ENCODE data around the gene TPBGL.
A peak's percentile ranks its signal among the peaks of the same experiment; 100 is the strongest.
"Not testable (repeated sequence)": the region's sequence is repeated elsewhere in the genome, so short reads cannot be mapped to it uniquely, and the experiment has no call there.

TPBGL gene

DNA sequence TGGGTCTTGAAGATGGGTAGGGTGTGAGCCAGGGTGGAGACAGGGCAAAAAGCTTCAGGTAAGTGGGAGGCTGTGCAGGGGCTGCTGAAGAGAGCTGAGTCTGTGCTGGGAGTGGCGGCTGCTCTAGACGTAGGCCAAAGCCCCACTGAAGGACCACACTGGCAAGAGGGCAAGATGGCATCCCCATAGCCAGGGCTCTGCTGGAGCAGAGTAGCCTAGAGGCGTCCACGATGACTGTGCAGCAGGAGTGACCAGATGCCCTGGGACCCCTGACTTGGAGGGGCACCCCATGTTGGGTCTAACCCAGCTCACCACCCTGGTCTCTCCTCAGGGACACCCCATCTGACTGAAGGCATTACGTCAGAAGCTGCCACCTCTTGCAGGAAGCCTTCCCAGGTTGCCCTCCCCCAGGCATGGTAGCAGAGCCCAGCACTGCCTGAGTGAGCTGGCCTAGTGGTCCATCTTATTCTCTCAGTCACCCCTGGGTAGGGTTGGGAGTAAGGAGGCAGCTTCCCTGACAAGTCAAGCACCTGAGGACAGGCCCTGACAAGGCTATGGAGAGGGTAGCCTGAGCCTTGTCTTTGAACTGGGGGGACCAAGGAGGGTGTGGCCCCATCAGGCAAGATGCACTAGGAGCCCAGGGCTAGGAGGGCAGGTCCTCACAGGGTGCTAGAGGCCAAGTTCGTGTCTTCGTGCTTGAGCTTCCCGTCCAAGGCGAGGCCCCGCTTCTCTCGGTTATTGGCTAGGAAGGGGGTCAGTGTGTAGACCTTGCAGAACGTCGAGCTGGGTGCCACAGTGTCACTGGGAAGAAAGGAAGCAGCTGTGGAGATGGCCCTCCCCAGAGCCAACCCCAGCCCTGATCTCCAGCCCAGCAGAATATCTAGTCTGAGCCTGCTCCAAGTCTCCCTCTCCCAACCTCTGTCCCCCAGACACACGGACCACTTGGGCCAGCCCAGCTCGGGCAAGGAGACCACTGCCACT is 33.1 kb downstream of the TPBGL start:
- DNase-seq: no peak

DNA sequence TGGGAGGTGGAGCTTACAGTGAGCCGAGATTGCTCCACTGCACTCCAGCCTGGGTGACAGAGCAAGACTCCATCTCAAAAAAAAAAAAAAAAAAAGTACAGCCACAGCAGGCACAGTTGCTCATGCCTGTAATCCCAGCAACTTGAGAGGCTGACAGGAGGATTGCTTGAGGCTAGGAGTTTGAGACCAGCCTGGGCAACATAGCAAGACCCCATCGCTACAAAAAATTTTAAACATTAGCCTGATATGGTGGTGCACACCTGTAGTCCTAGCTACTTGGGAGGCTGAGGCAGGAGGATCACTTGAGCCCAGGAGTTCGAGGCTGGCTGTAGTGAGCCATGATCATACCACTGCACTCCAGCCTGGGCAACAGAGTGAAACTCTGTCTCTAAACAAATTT is 34.1 kb downstream of the TPBGL start:
- DNase-seq: not testable (repeated sequence)

DNA sequence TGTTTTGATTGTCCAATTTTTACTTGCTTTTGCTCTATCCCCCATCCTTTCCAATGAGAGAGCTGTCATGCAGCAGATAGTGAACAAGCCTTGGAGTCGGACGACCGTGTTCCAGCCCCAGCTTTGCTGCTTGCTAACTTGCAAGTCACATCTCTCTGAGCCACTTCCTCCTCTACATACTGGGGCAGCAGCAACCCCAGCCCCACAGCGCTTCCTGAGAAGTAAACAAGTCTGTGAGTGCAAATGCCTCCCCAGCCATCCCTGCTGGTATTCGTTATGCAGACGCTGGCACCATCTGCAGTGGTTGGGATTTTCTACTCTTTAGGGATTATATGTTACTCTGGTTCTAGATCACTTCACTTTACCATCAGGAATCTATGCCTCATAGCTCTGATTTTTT is 35.0 kb downstream of the TPBGL start:
- peak; percentile 91 for DNase-seq

DNA sequence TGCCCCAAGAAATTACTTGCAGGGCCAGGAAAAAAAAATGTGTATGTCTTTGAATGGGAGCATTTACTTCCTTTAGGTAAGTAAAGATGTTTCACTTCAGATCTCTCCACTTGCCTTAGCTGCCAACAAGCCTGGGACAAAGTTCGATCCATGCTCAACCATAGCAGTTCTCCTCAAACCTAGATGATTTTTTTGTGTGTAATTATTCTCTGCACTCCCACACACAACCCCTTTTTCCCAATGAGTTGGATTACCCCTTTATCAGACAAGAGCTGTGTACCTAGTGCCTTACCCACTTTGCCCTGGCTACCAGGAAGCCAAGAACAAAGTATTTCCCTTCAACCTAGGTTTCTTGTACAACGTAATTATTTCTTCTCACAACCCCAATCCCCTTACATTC is 35.6 kb downstream of the TPBGL start:
- DNase-seq: no peak

DNA sequence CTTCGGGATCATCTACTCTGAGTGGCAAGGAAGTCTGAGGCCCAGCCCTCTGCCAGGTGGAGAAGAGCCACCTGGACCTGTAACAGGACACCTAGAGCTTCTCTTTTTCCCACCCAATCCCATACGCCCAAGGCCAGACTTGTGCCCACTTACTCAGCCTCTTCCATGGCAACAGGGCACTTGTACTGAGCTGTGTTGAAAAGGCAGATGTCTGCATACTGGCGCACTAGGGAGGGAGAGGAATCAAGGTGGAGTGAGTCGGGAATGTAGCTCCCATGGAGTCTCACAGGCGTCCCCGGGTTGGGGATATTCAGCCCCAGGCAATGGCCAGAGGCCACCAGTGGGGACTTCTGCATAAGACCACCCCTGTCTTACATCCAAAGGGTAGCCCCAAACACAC is 36.1 kb downstream of the TPBGL start:
- DNase-seq: no peak

DNA sequence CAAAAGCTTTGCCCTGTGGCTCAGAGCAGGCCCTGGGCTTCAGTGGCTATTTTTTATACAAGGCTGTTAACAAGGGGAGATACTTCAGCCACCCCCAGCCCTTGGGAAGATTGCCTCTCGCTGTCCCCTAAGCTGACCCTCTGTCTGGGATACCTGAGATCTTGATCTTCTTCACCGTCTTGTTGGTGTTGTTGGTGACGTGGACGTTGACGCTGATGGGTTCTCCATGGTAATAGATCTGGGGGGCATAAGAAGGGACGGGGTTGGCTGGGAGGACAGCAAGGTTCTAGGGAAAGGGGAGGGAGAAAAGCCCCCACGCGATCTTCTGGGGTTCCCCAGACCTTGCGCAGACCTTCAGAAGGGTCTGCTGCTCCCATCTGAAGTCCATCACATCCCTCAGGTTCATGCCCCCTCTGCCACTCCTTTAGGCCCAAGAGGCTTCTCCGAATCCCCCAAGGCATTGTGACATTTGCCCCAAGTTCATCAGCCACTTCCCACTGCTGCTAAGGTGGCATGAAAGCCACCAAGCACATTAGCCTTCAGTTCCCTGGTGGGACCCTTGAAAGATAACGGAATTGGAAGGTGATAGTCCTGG is 36.7 kb downstream of the TPBGL start:
- no peak for DNase-seq

DNA sequence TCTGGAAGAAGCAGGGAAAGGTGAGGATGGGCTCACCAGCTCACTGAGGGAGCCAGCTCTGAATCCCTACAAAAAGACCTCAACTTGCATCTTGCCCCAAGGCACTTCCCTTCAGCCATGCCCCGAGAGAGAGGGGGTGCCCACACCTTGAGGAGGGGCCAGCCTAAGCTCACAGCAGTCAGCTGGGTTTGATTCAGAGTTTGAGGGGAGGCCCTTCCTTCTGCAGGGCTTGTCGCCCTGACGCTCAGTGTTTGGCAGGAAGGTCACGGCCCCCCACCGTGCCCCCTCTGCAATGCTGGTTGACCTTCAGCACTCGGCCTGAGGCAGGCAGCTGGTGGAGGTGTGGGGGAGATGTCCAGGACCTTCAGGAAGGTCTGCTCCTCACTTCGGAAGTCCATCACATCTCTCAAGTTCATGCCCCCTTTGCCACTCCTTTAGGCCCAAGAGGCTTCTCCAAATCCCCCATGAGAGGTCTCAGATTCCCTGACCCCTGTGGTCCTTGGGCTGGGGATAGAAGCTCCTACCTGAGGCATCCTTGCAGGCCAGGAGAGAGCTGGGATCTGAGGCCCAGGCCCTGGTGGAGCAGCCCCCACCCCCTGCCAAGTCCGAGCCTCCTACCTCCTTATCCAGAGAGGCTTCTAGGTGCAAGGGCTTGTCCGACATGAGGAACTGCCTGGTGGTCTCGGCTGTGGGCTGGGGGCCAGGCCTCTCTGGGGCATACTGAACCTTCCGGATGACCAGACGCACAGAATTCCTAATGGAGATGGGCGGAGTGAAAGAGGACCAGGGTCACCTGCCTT is 37.6 kb downstream of the TPBGL start:
- DNase-seq: no peak

DNA sequence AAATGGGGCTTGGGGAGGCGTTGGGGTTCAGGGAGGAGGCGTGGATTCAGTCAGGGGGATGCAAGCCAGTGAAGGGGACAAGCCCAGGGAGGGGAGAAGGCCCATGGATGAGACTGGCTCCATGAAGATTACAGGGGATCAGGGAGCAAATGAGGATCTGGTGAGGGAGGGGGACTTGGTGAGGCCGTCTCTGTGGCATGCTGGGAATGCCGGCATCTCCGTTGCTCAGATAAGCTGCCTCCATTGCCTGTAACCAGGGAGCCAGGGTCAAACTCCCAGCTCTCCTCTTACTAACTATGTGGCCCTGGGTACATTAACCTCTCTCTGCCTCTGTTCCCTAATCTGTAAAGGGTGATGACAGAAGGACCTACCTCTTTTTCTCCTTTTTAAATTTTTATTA is 38.7 kb downstream of the TPBGL start:
- DNase-seq: no peak

DNA sequence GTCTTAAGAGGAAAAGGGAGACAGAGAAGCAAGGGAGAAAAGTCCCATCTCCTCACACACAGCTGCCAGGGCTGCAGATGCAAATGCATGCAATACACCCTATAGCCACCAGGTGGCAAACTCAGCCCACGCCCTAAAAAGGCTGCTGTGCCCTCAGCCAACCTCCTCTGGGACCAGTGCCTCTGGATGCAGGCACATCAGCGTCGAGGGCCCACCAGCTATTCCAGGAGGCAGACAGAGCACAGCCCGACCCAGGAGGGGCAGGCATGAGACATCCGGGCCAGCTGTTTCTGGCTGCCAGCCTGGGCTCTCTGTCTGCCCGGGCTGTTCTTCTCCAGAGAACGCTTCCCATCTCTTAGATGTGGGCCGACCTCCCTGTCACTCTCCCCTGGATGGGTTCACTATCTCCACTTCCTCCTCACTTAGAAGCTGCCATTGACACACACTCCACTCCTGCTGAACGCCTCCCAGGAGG is 39.7 kb downstream of the TPBGL start:
- DNase-seq: peak; percentile 89

DNA sequence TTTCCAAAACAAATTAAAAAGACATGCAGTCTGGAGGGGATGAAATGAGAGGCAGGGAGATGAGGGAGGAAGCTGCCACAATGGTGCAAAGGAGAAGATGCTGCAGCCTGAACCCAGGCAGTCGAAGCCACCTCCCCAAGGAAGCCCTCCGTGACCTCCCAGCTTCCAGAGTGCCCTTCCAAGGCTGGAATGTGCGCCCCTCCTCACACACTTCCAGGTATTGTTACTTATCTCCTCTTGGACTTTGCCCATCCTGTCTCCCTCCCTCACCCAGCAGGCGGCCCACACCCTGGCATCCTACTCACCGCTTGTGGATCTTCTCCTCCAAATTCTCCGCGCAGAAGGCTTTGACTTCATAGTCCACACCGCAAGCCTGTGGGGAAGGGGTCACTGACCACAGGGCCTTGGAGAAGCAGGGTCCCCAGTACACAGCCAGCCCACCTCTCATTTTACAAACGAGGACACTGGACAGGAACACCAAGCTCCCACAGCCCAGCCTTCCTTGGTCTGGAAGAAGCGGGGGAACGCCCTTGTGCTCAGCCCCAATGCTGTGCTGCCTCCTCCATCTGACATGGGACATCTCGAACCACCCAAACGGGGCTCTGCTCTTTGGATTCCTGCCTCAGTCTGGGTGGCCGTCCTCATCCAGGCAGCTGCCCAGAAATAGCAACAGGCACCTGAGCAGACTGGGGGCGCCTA is 40.3 kb downstream of the TPBGL start:
- no peak for DNase-seq

DNA sequence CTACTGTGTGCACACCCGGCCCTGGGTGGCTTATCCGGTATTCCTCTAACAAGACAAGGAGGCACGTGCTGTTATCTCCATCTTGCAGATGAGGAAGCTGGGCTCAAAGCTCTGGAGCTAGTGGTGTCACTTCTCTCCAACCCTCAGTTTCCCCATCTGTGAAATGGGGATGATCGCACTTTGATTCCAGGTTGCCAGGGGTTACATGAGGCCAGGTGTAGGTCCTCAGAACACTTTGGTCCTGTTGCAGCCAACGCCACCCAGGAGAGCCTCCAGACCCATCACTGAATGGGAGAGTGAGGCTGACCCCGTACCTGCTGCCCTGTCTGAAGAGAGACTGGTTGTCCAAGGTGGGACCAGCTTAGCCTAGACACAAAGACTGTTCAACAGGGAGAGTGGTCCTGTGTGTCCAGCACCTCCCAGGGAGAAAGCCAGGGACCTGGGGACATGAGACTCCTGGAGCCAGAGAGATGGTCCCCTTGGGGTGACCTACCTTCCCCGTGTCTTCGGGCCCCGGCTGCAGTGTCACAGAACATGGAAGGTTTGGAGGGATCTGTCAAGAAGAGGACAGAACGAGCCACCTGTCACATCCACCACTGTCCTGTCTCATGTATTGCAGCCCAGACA is 41.0 kb downstream of the TPBGL start:
- no peak for DNase-seq

DNA sequence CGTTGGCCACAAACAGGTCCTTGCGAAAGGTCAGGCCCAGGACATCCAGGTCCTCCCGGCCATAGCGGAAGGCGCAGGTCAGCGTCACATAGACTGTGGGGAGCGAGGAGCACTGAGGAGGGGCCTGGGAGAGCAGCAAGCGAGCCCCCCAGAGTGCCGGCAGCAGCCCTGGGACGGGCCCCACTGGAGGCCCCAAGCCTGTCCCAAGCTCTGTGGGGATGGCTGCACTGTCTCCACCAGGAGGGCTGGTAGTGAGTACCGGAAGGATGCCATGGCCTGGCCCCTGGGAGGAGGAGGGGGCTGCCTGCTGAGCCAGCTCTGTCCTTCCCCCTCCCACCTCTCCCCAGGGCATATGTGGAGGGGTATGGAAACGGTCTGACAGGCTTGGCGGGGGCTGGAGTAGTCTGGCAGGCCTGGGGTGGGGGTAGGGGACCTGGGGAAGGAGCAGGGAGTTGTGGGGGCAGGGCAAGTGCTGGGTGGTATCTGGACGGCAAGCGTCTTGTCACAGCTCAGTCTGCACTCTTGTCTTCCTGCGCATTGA is 42.9 kb downstream of the TPBGL start:
- no peak for DNase-seq

DNA sequence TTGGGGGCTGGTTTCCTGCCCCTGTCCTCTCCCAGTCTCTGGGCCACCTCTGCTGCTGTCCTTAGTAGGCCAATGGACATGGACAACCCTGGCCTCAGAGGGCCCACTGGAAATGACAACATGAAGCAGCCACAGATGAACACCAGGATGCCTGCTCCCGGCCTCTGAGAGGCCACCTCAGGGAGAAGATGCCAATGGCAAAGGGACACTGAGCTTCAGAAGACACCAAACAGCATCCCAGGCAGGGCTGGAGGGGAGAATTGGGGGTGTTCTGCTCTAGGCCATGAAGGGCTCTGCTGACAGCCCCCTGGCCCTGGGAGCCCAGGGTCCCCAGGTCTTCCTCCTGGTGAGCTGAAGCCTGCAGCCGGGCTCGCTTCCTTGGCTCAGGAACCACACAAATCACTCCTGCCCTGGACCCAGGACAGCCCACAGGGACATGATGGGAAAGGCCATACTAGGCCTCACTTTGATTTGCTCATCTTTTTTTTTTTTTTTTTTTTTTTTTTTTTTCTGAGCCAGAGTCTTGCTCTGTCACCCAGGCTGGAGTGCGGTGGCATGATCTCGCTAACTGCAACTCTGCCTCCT is 45.3 kb downstream of the TPBGL start:
- no peak for DNase-seq

DNA sequence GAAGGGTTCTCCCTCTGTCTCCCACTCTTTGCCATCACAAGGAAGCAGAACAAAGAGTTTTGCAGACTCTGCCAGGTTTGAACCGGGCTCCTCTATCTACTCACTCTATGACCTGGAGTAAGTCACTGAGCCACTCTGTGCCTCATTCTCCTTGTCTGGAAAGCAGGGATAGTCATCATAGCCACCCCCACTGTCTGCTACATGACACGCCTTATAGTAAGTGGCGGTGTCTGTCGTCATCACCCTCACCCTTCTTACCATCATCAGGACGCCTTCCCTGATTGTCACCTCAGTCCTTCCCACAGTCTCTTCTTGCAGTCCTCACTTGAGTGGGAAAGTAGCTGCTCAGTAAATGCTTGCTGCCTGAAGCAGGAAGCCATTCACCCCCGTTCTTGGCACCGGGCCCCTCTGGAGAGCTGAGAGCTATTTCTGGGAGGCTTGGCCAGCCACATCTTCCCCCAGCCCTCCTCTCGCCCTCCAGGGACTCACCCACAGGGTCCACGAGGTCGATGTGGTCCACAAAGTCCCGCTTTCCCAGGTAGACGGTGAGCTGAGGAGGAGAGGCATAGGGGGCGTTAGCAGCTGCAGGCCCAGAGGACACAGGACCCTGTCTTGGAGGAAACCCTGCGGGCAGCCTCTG is 46.4 kb downstream of the TPBGL start:
- no peak for DNase-seq

DNA sequence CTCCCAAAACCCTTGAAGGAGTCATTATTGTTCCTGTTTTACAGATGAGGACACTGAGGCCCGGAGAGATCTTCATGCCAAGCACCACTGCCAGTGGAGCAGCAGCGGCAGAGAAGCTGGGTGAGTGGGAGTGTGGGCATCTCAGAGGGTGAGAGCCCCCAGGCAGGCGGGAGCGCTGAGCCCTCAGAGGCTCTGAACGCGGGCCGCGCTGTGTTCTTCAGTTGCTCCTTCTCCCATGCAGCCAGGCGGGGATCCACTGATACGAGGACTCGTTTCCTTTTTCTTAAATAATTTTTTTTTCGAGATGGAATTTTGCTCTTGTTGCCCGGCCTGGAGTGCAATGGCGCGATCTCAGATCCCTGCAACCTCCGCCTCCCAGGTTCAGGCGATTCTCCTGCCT is 47.0 kb downstream of the TPBGL start:
- no peak for DNase-seq

DNA sequence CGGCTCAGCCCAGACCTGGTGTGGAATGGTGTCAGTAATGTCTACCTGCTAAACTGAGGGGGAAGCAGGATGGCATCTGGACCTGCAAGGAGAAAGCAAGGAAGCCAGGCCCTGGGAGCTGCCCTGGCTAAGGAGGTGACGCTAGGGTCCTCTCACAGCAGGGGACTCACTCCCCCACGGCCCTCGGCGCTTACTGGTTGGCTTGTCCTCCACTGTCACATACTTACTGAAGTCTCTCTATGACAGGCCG is 48.9 kb downstream of the TPBGL start:
- DNase-seq: no peak

DNA sequence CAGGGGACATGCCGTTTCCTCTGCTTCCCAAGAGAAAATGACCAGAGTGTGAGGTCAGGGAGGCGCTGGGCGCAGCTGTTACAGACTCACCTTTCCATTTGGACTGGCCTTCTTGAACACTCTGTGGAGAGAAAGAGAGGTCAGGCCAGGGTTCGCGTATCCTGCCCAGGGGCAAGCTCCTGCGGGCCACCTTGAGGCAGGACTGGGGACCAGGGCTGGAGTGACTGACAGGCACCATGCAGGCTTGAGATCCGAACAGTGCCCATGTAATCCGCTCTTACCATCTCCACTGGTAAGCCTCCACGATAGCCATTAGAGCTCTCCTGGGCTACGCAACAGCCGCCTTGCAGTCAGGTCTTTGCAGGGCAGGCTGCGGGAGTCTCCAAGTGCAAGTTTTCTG is 49.3 kb downstream of the TPBGL start:
- DNase-seq: no peak

DNA sequence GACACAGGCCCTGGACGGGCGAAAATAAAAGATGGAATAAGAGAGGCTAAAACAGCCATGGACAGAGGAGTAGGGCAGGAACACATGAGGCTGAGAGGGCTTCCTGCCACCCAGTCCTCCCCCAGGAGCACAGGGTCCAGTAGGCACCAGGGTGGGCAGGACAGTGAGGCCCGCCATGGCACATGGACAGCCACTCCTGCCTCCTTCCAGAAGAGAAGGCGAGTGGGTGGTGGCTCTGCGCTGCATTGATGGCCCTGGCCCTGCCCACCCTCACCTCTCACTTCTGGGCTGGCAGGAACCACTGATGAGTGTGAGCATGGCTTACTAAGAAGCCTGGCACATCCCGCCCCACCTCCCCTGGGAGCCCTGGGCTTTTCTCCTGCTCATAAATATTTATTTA is 51.2 kb downstream of the TPBGL start:
- no peak for DNase-seq

DNA sequence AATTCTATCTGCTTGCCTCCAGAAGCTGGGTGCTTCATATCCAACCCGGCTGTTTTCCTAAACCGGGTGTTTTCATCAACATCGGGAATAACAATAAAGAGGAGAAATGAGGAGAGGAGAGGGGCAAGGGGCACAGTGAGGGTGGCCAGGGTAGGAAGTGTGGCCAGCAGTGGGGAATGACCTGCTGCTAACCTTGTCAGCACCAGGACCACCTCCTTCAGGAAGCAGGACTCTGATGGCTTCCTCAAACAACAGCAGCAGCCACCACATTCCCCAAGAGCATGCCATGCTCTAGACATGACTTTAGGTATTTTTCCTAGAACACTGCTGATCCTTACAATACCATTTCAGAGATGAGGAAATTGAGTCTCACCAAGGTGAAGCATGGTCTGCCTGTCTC is 52.4 kb downstream of the TPBGL start:
- DNase-seq: no peak

Data from hematopoietic multipotent progenitor cell treated with erythropoietin and hydrocortisone succinate and interleukin-3 and kit ligand, for 4 days (in vitro differentiated cells).